Stimulated activated CD8-positive, alpha-beta memory T cell treated with anti-CD3 and anti-CD28 coated beads, Interleukin-4, amount 100 ng/mL, for 48 hours (primary cell): ENCODE results near the gene C14orf132.
A peak's percentile ranks its signal among the peaks of the same experiment; 100 is the strongest.
"Not testable (repeated sequence)": the region's sequence is repeated elsewhere in the genome, so short reads cannot be mapped to it uniquely, and the experiment has no call there.

Experiments
- DNase-seq: peaks from one replicate; pipeline ENCODE4 v3.0.0-alpha.2; 2020

C14orf132 gene

GRCh38 chr14:96038920-96039632 lies at the start of gene C14orf132:
TSS of gene C14orf132 (plus strand) at chr14:96039362. CDS start at chr14:96039501, 139 bp downstream.
- DNase-seq: peak; percentile 70

DNA sequence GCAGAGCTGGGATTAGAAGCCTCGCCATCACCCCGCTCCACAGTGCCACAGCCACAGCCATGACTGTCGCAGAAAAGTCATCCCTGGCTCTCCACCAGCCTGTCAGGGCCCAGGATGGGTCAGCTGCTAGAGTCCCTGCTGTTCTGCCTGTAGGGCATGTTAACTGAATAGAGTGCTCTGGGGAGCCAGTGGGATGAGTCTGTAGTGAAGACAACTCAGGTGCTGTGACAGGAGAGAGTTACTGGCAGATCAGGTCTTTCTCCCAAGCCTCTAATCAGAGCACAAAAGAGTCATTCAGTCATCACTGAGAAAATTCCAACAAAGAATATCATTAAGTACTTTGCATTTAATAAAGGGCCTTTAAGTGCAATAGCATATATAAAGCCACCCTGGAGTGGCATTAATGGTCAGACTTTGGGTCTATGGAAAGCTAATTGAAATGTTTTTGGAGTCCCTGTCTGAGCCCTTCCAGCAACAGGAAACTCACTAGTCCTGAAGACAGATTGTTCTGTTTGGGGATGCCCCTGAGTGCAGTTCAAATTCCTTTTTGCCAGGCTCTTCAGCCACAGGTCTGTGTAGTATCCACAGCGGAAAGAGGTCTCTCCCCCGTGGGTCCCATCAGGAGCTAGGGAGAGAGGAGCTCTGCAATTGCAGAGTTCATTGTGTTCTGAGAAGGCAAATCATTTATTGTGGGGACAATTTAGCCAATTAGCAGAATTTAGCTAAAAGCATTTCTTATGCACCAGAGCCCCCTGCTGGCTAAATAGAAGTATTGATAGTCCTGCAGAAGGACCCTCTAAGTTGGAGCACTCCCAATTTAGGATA lies 45.2 kb upstream of the C14orf132 start:
- DNase-seq: peak; percentile 32

DNA sequence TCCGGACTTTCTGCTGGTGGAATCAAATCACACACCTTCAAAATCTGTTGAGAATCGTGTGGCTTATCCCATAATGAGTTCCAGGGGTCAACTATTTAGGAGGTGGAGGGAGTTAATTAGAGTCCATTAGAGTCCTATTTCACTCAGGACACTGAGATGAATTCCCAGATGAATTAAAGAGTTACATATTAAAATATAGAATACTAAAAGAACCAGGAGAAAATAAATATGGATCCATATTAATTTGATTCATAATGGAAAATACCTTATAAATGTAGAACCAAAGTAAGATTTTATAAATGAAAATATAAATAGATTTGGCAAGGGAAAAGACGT lies 44.6 kb upstream of the C14orf132 start:
- no peak for DNase-seq

GRCh38 chr14:95998656-95999055 lies 40.5 kb upstream of the C14orf132 start:
- no peak for DNase-seq

DNA sequence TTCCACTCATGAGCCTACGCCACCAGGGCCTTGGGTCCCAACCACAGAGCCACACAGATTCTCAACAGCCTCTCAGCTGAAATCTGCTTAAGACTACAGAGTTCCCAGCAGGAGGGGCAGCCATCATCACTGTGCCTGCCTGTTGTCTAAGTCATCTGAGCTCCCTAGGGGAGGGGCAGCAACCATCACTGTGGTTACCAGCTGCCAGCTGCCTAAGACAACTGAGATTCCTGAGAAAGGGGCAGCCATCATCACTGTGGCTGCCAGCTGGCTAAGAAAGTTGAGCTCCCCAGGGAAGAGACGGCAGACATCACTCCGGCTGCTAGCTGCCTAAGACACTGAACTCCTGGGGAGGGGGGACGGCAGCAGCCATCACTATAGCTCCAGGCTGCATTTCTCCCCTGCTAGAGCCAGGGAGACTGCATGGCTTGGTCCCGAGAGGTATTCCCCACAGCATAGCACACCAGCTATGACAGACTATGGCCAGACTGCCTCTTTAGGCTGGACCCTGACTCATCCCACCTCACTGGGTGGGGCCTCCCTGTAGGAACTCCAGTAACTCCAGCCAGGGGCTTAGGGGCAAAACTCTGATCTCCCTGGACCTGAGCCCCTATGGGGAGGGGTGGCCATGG lies 37.2 kb upstream of the C14orf132 start:
- no peak for DNase-seq

DNA sequence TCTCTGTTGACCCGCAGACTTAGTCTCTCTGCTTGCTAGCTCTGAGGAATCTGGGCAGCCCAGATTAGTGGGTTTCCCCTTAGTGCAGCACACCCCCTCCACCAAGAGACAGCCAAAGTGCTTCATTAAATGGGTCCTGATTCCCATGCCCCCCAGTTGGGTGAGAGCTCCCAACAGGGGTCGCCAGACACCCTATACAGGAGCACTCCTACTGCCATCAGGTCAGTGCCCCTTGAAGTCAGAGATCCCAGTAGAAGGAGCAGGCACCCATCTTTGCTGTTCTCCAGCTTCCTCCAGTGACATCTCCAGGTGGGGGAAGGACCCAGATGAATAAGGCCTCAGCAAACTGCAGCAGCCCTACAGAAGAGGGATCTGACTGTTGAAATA lies 36.7 kb upstream of the C14orf132 start:
- no peak for DNase-seq

GRCh38 chr14:96011131-96011530 lies 28.0 kb upstream of the C14orf132 start:
- DNase-seq: no peak

DNA sequence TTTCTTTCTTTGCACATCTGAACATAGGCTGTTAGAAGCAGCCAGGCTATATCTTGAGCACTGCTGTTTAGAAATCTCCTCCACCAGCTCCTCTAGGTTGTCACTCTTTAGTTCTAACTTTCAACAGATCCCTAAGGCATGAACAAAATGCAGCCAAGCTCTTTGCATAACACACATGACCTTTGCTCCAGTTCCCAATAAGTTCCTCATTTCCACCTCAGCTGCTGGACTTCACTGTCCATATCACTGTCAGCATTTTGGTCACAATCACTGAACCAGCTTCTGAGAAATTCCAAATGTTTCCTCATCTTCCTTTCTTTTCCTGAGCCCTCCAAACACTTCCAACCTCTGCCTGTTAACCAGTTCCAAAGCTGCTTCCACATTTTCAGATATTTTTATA lies 27.6 kb upstream of the C14orf132 start:
- no peak for DNase-seq

- not testable (repeated sequence) for DNase-seq
These were observed 26.4 kb upstream of the C14orf132 start for GRCh38 chr14:96012757-96013156.

DNA sequence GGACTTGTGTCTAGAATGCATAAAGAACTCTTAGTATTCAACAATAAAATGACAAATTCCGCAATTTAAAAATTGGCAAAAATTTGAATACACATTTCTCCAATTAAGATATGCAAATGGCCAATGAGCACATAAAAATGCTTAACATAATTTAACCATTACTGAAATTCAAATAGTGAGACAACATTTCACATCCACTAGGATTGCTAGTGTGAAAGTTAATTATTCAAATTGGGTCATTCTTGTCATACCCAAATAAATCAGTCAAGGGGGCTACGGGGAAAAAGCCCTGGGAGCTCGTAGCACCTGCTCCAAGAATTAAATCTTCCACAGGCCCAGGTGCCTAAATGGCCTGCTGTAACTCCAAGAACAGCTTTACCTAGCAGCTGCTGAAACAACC lies 25.0 kb upstream of the C14orf132 start:
- no peak for DNase-seq

DNA sequence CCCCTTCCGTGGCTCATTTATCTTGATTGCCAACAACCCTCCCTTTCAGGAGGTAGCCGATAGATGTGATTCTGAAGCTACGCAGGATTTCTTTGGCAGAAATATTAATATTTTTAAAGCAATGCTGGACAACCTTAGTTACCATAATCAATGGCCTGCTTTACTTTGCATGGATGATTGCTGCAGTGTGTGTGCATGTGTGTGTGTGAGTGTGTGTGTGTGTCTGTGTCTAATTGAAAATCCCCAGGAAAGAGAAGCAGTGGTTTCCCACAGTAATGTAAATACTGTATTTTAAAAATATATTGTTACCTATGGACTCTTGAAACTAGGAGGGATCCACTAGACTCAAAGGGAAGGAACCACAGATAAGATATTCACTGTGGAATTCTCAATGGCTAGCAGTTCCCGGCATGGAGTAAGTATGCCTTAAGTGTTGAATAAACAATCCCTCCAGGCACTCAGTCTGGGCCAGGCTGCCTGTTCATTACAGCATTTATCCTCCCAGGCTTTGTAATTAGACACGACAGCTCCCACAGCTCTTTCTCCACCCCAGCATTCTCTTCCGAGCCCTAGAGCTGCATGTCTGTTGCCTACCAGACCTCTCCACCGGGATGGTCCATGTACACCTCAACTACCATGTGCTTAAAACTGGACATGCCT lies 22.5 kb upstream of the C14orf132 start:
- no peak for DNase-seq

DNA sequence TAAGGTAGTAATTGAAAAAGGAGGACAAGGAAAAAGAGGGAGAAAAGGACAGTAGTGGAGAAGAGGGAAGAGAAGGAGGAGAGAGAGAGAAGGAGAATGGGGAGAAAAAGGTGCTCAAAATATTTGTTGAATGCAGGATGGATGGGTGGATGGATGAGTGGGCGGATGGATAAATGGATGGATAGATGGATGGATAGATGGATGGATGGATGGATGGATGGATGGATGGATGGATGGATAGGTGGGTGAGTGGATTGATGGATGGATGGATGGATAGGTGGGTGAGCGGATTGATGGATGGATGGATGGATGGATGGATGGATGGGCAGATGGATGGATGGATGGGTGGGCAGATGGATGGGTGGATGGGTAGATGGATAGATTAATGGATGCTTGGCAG lies 21.3 kb upstream of the C14orf132 start:
- no peak for DNase-seq

DNA sequence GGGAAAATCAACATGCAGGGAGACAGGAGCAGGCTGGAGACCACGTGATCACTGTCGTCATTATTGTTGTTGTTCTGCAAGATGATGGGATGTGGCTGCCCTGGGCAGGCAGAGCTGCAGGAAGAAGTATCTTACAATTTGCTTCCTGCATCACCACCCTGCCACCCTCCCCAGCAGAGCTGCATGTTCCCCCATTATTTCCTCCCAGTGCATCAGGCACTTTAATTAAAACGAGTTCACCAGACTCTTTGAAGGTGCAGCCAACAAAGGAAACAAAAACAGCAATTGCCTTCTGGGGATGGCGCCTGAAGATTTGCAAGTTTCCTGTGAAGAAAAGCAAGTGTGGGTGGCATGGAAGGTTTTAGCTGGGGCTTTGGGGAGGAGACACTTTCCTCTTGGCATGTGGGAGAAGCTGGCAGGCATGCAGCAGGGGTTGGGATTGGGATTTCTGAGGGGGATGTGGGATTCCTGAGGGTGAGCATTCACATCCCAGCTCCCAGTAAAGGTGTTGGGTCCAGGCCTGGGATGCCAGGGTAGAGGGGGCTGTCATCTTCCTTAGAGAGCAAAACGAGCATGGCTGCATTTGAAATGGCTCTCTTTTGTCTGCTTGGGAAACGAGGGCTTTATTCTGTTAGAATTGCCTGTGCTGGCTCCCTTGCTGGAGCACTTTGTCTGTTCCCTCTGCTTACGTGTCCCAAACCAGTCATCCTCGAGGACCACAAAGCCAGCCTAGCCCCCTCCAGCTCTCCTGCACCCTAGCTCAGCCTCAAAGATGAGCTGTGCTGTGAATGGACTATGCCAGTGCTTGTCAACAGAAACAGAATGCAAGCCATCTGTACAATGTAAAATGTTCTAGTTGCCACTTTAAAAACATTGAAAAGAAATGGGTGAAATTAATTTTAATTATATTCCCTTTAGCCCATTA lies 11.5 kb upstream of the C14orf132 start:
- DNase-seq: no peak

GRCh38 chr14:96029089-96029645 lies 10.0 kb upstream of the C14orf132 start:
- DNase-seq: no peak

DNA sequence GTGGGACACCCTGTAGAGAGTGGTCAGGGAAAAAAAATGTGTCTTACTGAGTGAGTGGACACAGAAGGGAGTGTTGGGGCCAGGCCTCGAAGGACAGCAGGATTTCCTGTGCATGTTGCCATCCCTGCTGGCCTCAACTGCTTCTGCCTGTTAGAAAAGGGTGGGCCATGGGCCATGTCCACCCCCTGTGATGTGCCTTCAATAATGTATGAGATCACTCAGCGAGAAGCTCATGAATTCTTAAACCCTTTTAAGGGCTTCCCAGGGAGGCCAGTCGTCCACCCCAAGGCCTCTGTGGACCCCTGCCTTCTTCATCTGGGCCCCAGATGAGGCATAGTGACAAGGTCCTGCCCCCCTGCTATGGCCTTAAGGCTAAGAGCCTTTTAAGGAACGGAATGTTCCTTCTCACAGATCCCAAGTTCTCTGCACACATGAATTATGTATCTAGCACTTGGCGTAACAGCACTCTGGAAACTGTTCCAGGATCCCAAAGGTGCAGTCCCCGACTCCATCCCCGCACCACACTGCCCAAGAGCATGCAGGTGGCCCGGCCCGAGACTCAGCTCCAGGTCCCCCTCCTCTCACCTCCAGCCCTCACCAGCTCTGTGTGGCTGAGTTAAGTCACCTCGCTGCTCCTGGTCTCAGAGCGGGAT lies 8.9 kb upstream of the C14orf132 start:
- no peak for DNase-seq

DNA sequence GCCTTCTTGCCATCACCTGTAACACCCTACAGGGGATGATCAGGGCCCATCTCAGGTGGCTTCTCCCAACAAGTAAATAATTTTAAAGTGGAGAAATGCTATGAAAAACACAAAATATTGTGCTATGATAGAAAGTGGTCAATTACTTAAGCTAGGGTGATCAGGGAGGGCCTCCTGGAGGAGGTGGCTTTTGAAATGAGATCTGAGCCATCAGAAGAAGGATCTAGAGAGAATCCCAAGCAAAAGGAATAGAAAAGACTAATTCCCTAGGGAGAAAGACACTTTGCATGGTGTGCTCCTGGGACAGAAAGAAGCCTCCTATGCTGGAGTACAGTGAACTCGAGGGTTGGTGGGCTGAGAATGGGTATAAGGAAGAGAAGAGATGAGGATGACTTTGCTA lies 7.5 kb upstream of the C14orf132 start:
- no peak for DNase-seq

GRCh38 chr14:96035456-96035855 lies 3.7 kb upstream of the C14orf132 start:
- no peak for DNase-seq

DNA sequence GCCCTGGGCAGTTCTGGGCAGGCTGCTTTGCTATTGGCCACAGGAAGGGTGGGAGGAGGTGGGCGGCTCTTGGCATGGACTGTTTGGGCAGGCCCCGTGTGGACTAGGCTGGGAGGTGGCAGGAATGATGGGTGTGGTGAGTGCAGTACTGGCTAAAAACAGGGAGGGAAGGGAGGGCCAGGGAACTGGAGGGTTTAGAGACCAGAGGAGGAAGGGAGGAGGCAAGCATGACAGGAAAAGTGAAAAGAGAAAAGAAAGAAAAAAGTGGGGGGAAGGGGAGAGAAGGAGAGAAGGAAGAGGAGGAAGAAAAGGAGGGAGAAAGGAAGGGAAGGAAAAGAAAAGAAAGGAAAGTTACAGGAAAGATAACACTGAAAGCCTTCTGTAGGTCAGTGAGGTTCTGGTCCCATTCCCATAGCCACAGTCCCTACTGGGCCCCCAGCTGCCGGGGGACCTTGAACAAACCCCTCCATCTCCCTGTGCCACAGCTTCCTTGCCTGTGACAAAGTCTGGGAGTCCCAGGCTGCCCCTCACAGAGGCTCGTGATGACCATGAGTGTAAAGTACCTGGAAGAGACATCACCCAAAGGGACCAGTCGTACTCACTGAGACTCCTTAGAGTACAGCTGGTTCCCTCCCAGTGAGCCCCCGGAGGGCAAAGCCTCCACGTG lies 1.1 kb upstream of the C14orf132 start:
- no peak for DNase-seq

DNA sequence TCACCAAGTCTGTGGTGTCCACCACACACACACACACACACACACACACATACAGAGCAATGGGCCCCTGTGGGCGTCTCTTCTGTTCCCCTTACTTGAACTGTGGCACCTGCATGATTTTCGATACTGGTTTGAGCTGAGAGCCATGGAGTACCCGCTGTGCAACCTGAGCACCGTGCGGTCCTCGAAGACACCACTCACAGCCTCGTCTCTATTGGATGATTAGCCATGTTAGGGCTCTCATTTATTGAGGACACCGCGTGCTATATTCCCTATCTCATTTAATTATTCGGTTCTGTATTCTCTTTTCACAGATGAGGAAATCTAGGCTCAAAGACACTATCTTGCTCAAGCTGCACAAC lies 623 bp upstream of the C14orf132 start:
- DNase-seq: no peak

GRCh38 chr14:96039633-96040311 lies 610 bp downstream of the C14orf132 start:
- DNase-seq: peak; percentile 42
